ENCODE results near the gene AP2A1.
A peak's percentile ranks its signal among the peaks of the same experiment; 100 is the strongest.

The AP2A1 gene

DNA sequence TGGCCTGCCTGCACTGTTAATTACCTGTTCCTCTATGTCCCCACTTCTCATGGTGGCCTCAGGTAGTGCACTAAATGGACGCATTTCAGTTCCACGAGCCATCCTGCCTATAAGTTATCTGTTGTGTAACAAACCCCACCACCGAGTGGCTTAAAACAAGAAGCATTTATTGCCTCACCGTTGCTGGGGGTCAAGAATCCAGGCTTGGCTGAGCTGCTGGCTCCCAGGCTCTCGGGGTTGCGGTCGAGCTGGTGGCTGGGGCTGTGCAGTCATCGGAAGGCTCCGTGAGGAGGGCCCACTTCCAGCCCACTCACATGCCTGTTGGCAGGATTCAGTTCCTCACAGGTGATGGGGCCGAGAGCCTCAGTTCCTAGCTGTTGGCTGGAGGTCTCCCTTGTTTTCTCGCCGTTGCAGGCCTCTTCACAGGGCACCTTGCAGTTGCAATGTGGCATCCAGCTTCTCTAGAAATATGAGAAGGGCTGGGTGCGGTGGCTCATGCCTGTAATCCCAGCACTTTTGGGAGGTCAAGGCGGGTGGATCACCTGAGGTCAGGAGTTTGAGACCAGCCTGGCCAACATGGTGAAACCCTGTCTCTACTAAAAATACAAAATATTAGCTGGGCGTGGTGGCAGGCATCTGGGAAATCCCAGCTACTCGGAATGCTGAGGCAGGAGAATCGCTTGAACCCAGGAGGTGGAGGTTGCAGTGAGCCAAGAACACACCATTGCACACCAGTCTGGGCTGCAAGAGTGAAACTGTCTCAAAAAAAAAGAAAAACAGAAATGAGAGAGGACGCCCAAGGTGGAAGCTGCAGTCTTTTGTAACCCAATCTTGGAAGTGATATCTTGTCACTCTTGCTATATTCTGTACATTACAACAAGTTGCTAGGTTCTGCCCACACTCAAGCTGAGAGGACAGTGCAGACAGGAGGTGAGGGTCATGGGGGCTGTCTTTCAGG is 77.6 kb downstream of the AP2A1 start:
- H3K27me3 Mint-ChIP-seq (ENCODE audit: low read depth, poor library complexity), result no peaks in the 10 kb centered on the region
- TF ChIP-seq, protein P1, sequence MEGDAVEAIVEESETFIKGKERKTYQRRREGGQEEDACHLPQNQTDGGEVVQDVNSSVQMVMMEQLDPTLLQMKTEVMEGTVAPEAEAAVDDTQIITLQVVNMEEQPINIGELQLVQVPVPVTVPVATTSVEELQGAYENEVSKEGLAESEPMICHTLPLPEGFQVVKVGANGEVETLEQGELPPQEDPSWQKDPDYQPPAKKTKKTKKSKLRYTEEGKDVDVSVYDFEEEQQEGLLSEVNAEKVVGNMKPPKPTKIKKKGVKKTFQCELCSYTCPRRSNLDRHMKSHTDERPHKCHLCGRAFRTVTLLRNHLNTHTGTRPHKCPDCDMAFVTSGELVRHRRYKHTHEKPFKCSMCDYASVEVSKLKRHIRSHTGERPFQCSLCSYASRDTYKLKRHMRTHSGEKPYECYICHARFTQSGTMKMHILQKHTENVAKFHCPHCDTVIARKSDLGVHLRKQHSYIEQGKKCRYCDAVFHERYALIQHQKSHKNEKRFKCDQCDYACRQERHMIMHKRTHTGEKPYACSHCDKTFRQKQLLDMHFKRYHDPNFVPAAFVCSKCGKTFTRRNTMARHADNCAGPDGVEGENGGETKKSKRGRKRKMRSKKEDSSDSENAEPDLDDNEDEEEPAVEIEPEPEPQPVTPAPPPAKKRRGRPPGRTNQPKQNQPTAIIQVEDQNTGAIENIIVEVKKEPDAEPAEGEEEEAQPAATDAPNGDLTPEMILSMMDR (IDR thresholded peaks at IDR 0.05), result no peak
- no peak overlapping the region for H3K4me3 Mint-ChIP-seq
- H3K27ac Mint-ChIP-seq, result no peak overlapping the region
- peaks cover 18% of the 10 kb centered on the region for H3K9me3 Mint-ChIP-seq
- no peak for DNase-seq
- H3K36me3 Mint-ChIP-seq (ENCODE audit: low read depth), result peaks cover 46% of the 10 kb centered on the region
- peaks cover 7% of the 10 kb centered on the region for H3K4me1 Mint-ChIP-seq

DNA sequence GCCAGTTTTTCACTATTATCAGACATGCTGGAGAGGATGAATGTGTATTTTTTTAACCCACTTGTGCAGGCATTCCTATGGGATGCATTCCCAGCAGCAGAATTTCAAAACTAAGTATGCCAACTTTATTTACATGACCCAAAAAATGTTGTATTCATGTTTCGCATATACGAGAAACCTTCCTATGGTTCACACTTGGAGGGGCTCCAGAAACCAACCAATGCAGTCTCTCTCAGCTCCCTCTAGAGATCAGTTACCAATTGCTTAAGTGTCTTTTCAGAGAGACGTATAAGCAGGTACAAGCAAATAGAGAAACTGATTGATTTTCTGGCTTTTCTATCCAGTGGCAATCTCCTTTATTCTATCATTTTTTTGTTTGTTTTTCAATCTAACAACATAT is 78.6 kb downstream of the AP2A1 start:
- Mint-ChIP-seq H3K4me3 (no peak overlapping the region), H3K9me3 (peaks cover 26% of the 10 kb centered on the region), H3K36me3 (ENCODE audit: low read depth) (peaks cover 45% of the 10 kb centered on the region), H3K4me1 (peaks cover 12% of the 10 kb centered on the region), H3K27ac (no peak overlapping the region), H3K27me3 (ENCODE audit: low read depth, poor library complexity) (peaks cover 2% of the 10 kb centered on the region)
- no peak for DNase-seq
- TF ChIP-seq, protein P1 (IDR thresholded peaks at IDR 0.05), result no peak

DNA sequence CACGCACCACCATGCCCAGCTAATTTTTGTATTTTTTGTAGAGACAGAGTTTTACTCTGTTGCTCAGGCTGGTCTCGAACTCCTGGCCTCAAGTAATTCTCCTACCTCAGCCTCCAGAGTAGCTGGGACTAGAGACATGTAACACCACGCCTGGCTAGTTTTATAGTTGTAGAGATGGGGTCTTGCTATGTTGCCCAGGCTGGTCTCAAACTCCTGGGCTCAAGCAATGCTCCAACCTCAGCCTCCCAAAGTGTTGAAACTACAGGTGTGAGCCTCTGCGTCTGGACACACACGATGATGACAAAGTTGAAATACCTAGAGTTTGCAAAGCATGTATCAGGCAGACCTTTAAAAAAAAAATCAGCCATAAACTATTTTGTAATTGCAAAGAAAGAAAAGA is 79.6 kb downstream of the AP2A1 start:
- no peak overlapping the region for H3K27ac Mint-ChIP-seq
- TF ChIP-seq, protein P1 (IDR thresholded peaks at IDR 0.05), result no peak
- H3K36me3 Mint-ChIP-seq (ENCODE audit: low read depth), result peaks cover 39% of the 10 kb centered on the region
- H3K4me1 Mint-ChIP-seq, result peaks cover 7% of the 10 kb centered on the region
- H3K4me3 Mint-ChIP-seq, result no peak overlapping the region
- peaks cover 26% of the 10 kb centered on the region for H3K9me3 Mint-ChIP-seq
- no peak for DNase-seq
- peaks cover 2% of the 10 kb centered on the region for H3K27me3 Mint-ChIP-seq (ENCODE audit: low read depth, poor library complexity)

DNA sequence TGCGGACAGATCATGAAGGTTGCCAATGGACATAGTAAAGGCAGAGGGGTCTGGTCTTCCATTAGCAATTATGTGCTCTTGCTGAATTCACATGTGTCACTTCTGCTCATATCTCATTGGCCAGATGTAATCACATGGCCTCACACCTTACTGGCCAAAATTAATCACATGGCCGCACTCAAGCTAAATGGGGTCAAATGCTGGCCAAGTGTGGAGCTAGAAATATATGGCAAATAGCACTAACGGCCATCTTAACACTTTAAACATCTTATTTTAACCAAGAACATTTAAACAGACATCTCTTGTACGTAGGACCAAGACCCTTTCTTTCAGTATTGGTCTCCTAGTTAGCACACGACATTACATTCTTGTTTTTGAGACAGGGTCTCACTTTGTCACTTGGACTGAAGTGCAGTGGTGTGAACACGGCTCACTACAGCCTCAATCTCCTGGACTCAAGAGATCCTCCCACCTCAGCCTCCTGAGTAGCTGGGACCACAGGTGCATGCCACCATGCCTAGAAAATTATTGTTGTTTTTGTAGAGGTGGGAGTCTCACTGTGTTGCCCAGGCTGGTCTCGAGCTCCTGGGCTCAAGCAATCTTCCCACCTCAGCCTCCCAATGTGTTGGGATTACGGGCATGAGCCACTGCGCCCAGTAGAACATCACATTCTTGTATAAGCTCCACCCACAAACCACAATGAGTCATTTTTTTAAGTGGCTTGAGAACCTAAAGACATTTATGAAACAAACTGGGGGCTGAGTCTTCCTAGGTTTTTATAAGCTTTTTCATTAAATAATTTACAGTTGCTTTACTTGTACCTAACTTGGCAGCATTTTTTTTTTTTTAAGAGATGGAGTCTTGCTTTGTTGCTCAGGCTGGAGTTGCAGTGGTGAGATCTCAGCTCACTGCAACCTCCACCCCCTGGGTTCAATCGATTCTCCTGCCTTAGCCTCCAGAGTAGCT is 81.2 kb downstream of the AP2A1 start:
- TF ChIP-seq, protein P1 (IDR thresholded peaks at IDR 0.05), result no peak
- H3K27ac Mint-ChIP-seq, result no peak overlapping the region
- H3K4me3 Mint-ChIP-seq, result no peak overlapping the region
- peaks cover 2% of the 10 kb centered on the region for H3K27me3 Mint-ChIP-seq (ENCODE audit: low read depth, poor library complexity)
- peaks cover 19% of the 10 kb centered on the region for H3K4me1 Mint-ChIP-seq
- DNase-seq, result no peak
- H3K9me3 Mint-ChIP-seq, result peaks cover 26% of the 10 kb centered on the region
- peaks cover 47% of the 10 kb centered on the region for H3K36me3 Mint-ChIP-seq (ENCODE audit: low read depth)

DNA sequence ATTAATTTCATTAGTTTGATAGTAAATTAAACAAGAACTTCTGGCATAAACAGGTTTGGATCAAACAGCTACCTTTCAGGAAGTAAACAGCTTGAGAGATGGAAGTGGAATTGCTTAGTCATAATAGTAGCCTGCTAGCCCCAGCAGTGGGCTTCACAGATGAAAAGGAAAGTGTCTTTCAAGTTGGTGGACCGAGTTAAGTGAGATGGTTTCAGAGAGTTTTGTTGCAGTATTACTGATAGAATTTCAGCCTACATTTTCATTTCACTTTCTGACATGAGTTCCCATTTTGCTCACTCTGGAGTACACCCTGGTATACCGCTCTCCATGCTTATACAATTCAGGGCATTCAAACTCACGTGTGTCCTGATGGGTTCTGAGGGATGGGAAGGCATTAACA is 82.1 kb downstream of the AP2A1 start:
- Mint-ChIP-seq H3K27me3 (ENCODE audit: low read depth, poor library complexity) (peaks cover 2% of the 10 kb centered on the region), H3K27ac (no peak overlapping the region), H3K36me3 (ENCODE audit: low read depth) (peaks cover 46% of the 10 kb centered on the region), H3K4me3 (peak overlapping the region; percentile 19), H3K9me3 (peaks cover 26% of the 10 kb centered on the region), H3K4me1 (peaks cover 28% of the 10 kb centered on the region)
- TF ChIP-seq, protein P1 (IDR thresholded peaks at IDR 0.05), result no peak
- no peak for DNase-seq

Data from nephron progenitor cell (in vitro differentiated cells).